NT2/D1 (cell line): Measurements from ENCODE around the gene NDUFS6.
"Not testable (repeated sequence)": the region's sequence is repeated elsewhere in the genome, so short reads cannot be mapped to it uniquely, and the experiment has no call there.

Experiments used
- SUZ12 ChIP-seq: IDR thresholded peaks from 2 replicates; pipeline ENCODE4 v1.6.1; 2011; ENCODE audit not compliant: insufficient read length, insufficient read depth; ENCODE audit errors: extremely low read depth
- YY1 ChIP-seq: IDR thresholded peaks from 2 replicates; pipeline ENCODE4 v1.6.1; 2011; ENCODE audit not compliant: insufficient read length, insufficient read depth

GRCh38 chr5:1843761-1844160 is 42.6 kb downstream of the NDUFS6 start:
- not testable (repeated sequence) for TF ChIP-seq YY1, SUZ12
